ENCODE measurements around the gene CTU2.

Gene CTU2

GRCh38 chr16:88736496-88736895 is 30.2 kb downstream of the CTU2 start:
- TF ChIP-seq CEBPB (IDR thresholded peaks at IDR 0.05): no peak
- no peak for TF ChIP-seq EP300 (IDR thresholded peaks at IDR 0.05; ENCODE audit: borderline replicate concordance)
- TF ChIP-seq USF1 (IDR thresholded peaks at IDR 0.05): no peak
- TF ChIP-seq CREB1 (IDR thresholded peaks at IDR 0.05; ENCODE audit: low read depth): no peak

- TF ChIP-seq RAD21 (IDR thresholded peaks at IDR 0.05; ENCODE audit: low read depth) (peak; percentile 71), TCF12 (IDR thresholded peaks at IDR 0.05; ENCODE audit: low read depth) (0 out of 2 replicates have a peak, but pooled peaks have one; percentile 39), TAF1 (IDR thresholded peaks at IDR 0.05; ENCODE audit: low read depth) (no peak), REST (IDR thresholded peaks at IDR 0.05; ENCODE audit: low read depth) (no peak), YY1 (IDR thresholded peaks at IDR 0.05; ENCODE audit: low read depth) (no peak), EGR1 (IDR thresholded peaks at IDR 0.05) (no peak), USF1 (IDR thresholded peaks at IDR 0.05) (peak; percentile 71), FOXM1 (IDR thresholded peaks at IDR 0.05; ENCODE audit: borderline replicate concordance, low read depth) (no peak), CREB1 (IDR thresholded peaks at IDR 0.05; ENCODE audit: low read depth) (no peak), ZBTB7A (IDR thresholded peaks at IDR 0.05; ENCODE audit: low read depth) (peak; percentile 81; the same call in 1 of the 2 replicates), TEAD4 (IDR thresholded peaks at IDR 0.05) (peak; percentile 44), CEBPB (IDR thresholded peaks at IDR 0.05) (no peak), EP300 (IDR thresholded peaks at IDR 0.05; ENCODE audit: borderline replicate concordance) (no peak), NFIC (IDR thresholded peaks at IDR 0.05) (no peak)
- TF ChIP-seq, protein P1, sequence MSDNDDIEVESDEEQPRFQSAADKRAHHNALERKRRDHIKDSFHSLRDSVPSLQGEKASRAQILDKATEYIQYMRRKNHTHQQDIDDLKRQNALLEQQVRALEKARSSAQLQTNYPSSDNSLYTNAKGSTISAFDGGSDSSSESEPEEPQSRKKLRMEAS (IDR thresholded peaks at IDR 0.05): peak; percentile 97
Measured at GRCh38 chr16:88737298-88738150, 31.2 kb downstream of the CTU2 start.

DNA sequence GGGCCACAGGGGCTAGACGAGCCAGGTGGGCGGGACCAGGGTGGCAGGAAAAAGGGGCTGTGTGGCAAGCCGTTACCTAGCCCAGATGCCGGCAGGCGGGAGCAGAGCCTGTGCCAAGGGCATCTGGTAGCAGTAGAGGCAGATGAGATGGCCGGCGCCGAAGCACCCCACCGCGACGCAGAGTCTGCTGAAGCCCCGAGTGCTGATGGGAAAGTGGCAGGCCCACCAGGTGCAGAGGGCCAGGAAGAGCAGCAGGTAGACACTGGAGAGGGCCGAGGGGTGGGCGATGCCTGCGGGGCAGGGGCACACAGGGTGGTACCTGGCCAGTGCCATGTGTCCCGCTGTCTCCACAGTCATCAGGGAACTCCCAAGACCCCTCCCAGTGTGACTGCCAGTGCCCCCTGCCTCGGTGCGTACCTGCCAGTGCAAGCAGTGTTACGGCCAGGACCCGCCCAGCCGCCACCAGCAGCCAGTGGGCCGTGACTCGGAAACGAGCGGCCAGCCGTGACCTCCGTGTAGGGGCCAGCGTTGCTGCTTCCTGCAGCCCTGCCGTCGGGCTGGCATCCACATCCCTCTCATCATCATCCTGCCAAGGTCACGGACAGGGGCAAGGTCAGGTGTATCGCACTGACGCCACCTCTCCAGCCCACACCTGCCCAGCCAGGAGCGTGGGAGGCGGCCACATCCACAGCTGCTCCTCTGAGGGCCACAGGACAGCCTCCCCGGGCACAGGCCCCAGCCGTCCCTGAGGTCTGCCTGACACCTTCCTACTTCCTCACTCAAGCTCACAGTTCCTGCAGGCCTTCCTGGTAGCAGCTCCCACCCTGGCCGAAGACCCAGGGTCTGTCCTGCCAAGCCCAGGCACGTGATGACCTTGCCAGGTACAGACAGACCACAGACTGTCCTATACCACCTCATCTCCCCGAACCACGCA is 32.1 kb downstream of the CTU2 start:
- TF ChIP-seq ZBTB7A (IDR thresholded peaks at IDR 0.05; ENCODE audit: low read depth): no peak
- TF ChIP-seq EGR1 (IDR thresholded peaks at IDR 0.05): no peak
- TF ChIP-seq, protein P1 (IDR thresholded peaks at IDR 0.05): no peak

DNA sequence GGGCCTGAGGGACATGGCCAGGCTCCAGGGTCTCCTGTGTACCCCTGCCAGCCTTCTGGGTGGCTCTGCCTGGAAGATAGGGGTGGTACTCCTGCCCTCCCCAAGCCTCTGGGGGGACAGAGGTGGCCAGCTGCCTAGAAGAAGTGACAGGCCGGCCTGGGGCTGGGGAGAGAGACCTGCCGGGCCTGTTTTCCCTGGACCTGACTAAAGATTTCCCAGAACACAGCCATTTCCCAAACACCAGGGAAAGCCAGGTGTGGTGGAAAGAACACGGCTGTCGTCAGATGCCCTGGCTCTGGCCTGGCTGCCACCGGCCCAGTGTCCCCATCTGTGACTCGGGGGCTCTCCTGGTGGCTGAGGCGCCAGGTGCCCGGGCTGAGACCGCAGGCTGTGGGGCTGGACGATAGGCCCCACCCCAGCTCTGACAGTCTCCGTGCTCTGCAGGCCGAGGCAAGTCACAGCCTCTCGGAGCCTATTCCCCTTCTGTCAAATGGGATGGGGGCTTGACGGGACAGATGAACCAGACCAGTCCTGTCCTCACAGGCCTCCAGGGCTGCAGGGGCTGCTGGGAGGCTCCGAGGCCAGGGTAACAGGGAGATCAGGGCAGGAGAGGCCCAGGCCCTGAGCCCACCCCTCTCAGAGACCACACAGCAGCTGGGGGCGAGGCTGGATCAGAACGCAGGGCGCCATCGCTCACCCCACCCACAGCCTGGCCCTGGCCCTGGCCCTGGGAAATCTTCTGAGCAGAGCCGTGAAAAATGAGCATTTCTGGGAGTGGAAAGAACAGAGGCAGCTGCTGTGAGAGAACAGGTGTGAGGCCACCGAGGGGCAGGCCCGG is 33.1 kb downstream of the CTU2 start:
- TF ChIP-seq TEAD4 (IDR thresholded peaks at IDR 0.05) (no peak), CREB1 (IDR thresholded peaks at IDR 0.05; ENCODE audit: low read depth) (no peak), USF1 (IDR thresholded peaks at IDR 0.05) (no peak), FOXM1 (IDR thresholded peaks at IDR 0.05; ENCODE audit: borderline replicate concordance, low read depth) (no peak), TAF1 (IDR thresholded peaks at IDR 0.05; ENCODE audit: low read depth) (no peak), YY1 (IDR thresholded peaks at IDR 0.05; ENCODE audit: low read depth) (no peak), CEBPB (IDR thresholded peaks at IDR 0.05) (no peak), RAD21 (IDR thresholded peaks at IDR 0.05; ENCODE audit: low read depth) (no peak), EP300 (IDR thresholded peaks at IDR 0.05; ENCODE audit: borderline replicate concordance) (no peak), EGR1 (IDR thresholded peaks at IDR 0.05) (no peak), ZBTB7A (IDR thresholded peaks at IDR 0.05; ENCODE audit: low read depth) (no peak), REST (IDR thresholded peaks at IDR 0.05; ENCODE audit: low read depth) (no peak), NFIC (IDR thresholded peaks at IDR 0.05) (no peak), TCF12 (IDR thresholded peaks at IDR 0.05; ENCODE audit: low read depth) (no peak)
- TF ChIP-seq, protein P1 (IDR thresholded peaks at IDR 0.05): no peak

Data from Ishikawa (cell line).